ENCODE data around the gene FAIM2. TPM values are rescaled to one million over a fixed set of nuclear protein-coding genes. Genes with fewer than 3 reads are reported as not detected.

The FAIM2 gene
- total RNA-seq, 2 experiments from 2014 or later: not detected

- H3K4me3 Mint-ChIP-seq: no peak overlapping the region
- Histone ChIP-seq H3K9me3 (ENCODE audit: control insufficient read depth in 1 of 2, insufficient read depth in 1 of 2, low read length in 2 of 2) (no peaks in the 10 kb centered on the region), H3K4me3 (ENCODE audit: low read length) (no peak overlapping the region), H3K4me1 (ENCODE audit: insufficient read depth, low read length) (peaks cover 13% of the 10 kb centered on the region), H3K27me3 (ENCODE audit: control insufficient read depth in 1 of 2, insufficient read depth in 2 of 2, low read length in 2 of 2) (peaks cover 7 to 11% of the 10 kb centered on the region in 2 experiments), H3K36me3 (ENCODE audit: insufficient read depth, low read length) (no peaks in the 10 kb centered on the region), H3K27ac (ENCODE audit: low read depth in 1 of 2, low read length in 2 of 2) (no peak overlapping the region)
- no peak for ATAC-seq (ENCODE audit: poor library complexity)
- TF ChIP-seq, protein P1, sequence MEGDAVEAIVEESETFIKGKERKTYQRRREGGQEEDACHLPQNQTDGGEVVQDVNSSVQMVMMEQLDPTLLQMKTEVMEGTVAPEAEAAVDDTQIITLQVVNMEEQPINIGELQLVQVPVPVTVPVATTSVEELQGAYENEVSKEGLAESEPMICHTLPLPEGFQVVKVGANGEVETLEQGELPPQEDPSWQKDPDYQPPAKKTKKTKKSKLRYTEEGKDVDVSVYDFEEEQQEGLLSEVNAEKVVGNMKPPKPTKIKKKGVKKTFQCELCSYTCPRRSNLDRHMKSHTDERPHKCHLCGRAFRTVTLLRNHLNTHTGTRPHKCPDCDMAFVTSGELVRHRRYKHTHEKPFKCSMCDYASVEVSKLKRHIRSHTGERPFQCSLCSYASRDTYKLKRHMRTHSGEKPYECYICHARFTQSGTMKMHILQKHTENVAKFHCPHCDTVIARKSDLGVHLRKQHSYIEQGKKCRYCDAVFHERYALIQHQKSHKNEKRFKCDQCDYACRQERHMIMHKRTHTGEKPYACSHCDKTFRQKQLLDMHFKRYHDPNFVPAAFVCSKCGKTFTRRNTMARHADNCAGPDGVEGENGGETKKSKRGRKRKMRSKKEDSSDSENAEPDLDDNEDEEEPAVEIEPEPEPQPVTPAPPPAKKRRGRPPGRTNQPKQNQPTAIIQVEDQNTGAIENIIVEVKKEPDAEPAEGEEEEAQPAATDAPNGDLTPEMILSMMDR (IDR thresholded peaks at IDR 0.05): no peak
- intact Hi-C loops (cut with DNase I, micrococcal nuclease): no loop called here
- H3K27me3 Mint-ChIP-seq: peaks cover 4% of the 10 kb centered on the region
- no peaks in the 10 kb centered on the region for H3K4me1 Mint-ChIP-seq (ENCODE audit: low read depth)
- CTCF ChIA-PET: no interaction called here
- no peak for DNase-seq
- POLR2A ChIA-PET: no interaction called here
- no peak overlapping the region for H3K27ac Mint-ChIP-seq
- no peaks in the 10 kb centered on the region for H3K36me3 Mint-ChIP-seq (ENCODE audit: low read depth)
- no peaks in the 10 kb centered on the region for H3K9me3 Mint-ChIP-seq
Observed at GRCh38 chr12:49891012-49891411, 12.7 kb downstream of the FAIM2 start.

- Mint-ChIP-seq H3K9me3 (no peaks in the 10 kb centered on the region), H3K36me3 (ENCODE audit: low read depth) (no peaks in the 10 kb centered on the region), H3K4me3 (no peak overlapping the region), H3K27ac (no peak overlapping the region), H3K4me1 (ENCODE audit: low read depth) (no peaks in the 10 kb centered on the region), H3K27me3 (peaks cover 8% of the 10 kb centered on the region)
- Histone ChIP-seq H3K4me3 (ENCODE audit: low read length) (no peak overlapping the region), H3K27ac (ENCODE audit: low read depth in 1 of 2, low read length in 2 of 2) (no peak overlapping the region), H3K27me3 (ENCODE audit: control insufficient read depth in 1 of 2, insufficient read depth in 2 of 2, low read length in 2 of 2) (peaks cover 7 to 20% of the 10 kb centered on the region in 2 experiments), H3K9me3 (ENCODE audit: control insufficient read depth in 1 of 2, insufficient read depth in 1 of 2, low read length in 2 of 2) (no peaks in the 10 kb centered on the region), H3K4me1 (ENCODE audit: insufficient read depth, low read length) (peaks cover 13% of the 10 kb centered on the region), H3K36me3 (ENCODE audit: insufficient read depth, low read length) (no peaks in the 10 kb centered on the region)
- DNase-seq: no peak
- POLR2A ChIA-PET: no interaction called here
- TF ChIP-seq, protein P1 (IDR thresholded peaks at IDR 0.05): no peak
- intact Hi-C loops (cut with DNase I, micrococcal nuclease): no loop called here
- CTCF ChIA-PET: no interaction called here
- ATAC-seq (ENCODE audit: poor library complexity): no peak
Observed at GRCh38 chr12:49890096-49890461, 13.6 kb downstream of the FAIM2 start.

GRCh38 chr12:49889361-49890095 is 14.2 kb downstream of the FAIM2 start:
- CTCF ChIA-PET: no interaction called here
- no peak for DNase-seq
- Mint-ChIP-seq H3K4me1 (ENCODE audit: low read depth) (no peaks in the 10 kb centered on the region), H3K36me3 (ENCODE audit: low read depth) (no peaks in the 10 kb centered on the region), H3K27me3 (peaks cover 8% of the 10 kb centered on the region), H3K27ac (no peak overlapping the region), H3K9me3 (no peaks in the 10 kb centered on the region), H3K4me3 (no peak overlapping the region)
- Histone ChIP-seq H3K27me3 (ENCODE audit: control insufficient read depth in 1 of 2, insufficient read depth in 2 of 2, low read length in 2 of 2) (peaks cover 7 to 22% of the 10 kb centered on the region in 2 experiments), H3K27ac (ENCODE audit: low read depth in 1 of 2, low read length in 2 of 2) (no peak overlapping the region), H3K4me1 (ENCODE audit: insufficient read depth, low read length) (peaks cover 13% of the 10 kb centered on the region), H3K4me3 (ENCODE audit: low read length) (no peak overlapping the region), H3K36me3 (ENCODE audit: insufficient read depth, low read length) (no peaks in the 10 kb centered on the region), H3K9me3 (ENCODE audit: control insufficient read depth in 1 of 2, insufficient read depth in 1 of 2, low read length in 2 of 2) (no peaks in the 10 kb centered on the region)
- intact Hi-C loops (cut with DNase I, micrococcal nuclease): no loop called here
- ATAC-seq (ENCODE audit: poor library complexity): no peak
- TF ChIP-seq, protein P1 (IDR thresholded peaks at IDR 0.05): no peak
- POLR2A ChIA-PET: no interaction called here
